Measurements from ENCODE around the gene APOC4.
"Not testable (repeated sequence)": the region's sequence is repeated elsewhere in the genome, so short reads cannot be mapped to it uniquely, and the experiment has no call there.

The APOC4 gene

GRCh38 chr19:44914433-44915206 lies 27.4 kb upstream of the APOC4 start, which contains the start of gene APOC1:
Gene APOC1 (plus strand): TSS chr19:44914608. CDS start chr19:44914892, 284 bp downstream.
- peak; percentile 89 for DNase-seq (ENCODE audit: low spot score)

DNA sequence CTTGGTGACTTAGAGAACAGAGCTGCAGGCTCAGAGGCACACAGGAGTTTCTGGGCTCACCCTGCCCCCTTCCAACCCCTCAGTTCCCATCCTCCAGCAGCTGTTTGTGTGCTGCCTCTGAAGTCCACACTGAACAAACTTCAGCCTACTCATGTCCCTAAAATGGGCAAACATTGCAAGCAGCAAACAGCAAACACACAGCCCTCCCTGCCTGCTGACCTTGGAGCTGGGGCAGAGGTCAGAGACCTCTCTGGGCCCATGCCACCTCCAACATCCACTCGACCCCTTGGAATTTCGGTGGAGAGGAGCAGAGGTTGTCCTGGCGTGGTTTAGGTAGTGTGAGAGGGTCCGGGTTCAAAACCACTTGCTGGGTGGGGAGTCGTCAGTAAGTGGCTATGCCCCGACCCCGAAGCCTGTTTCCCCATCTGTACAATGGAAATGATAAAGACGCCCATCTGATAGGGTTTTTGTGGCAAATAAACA lies 17.8 kb upstream of the APOC4 start:
- DNase-seq (ENCODE audit: low spot score), result no peak

DNA sequence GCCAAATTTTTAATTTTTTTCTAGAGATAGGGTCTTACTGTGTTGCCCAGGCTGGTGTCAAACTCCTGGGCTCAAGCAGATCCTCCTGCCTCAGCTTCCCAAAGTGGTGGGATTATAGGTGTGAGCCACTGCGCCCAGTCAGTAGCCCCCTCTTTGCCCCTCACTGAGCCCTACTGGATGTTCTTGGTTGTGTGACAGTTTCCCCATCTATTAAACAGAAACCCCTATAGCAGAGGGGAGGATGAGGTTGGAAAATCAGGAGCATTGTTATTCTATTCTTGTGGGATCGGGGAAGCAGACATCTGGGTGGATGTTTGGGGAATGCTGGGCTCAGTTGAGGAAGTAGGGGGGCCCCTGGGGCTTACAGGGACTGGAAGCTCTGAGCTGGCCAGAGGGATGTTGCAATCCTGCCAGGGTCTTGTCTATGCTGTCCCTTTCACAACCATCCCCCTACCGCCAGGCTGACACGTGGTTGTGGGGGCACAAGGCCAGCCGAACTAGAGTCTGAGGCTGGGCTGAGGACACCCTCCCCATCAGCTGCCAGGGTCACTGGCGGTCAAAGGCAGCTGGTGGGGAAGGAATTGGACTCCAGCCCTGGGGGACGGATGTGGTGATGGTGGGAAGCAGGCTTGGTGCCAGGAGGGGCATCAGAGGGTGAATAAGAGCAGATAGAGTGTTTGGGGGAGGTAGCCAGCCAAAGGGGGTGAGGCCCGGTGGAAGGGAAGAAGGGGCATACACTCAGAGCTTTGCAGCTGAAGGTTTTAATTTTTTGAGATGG lies 16.7 kb upstream of the APOC4 start:
- no peak for DNase-seq (ENCODE audit: low spot score)

DNA sequence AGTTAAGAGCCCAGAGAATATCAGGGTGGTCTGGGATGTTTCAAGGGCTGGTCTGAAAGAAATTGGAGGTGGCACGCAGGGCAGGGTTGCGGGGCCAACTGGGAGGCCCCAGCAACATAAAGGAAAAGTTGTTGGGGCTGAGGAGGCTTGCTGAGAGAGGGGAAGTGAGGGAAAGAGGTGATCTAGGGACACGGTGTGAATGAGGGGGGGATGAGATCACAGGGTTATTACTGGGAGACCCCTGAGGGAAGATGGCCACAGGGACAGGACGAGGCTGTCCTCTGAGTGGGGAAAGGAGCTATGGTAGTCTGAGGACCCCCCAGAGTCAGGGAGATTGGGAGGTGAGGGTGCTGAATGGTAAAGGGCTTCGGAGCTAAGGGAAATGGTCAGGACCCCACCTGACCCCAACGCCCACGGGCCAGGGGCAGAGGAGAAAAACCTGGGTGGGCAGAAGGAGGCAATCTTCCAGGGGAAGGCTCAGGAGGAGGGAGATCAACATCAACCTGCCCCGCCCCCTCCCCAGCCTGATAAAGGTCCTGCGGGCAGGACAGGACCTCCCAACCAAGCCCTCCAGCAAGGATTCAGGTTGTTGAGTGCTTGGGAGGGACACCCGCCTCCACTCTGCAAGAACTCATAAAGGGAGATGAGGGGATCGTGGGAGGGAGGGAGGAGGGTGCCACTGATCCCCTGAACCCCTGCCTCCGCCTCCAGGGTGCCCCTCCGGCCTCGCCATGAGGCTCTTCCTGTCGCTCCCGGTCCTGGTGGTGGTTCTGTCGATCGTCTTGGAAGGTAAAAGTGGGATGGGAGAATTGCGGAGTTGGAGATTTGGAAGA lies 15.6 kb upstream of the APOC4 start:
- DNase-seq (ENCODE audit: low spot score), result not testable (repeated sequence)

- DNase-seq (ENCODE audit: low spot score), result no peak
Observed at GRCh38 chr19:44927746-44928145, 14.3 kb upstream of the APOC4 start.

- no peak for DNase-seq (ENCODE audit: low spot score)
Observed at GRCh38 chr19:44930088-44930487, 11.9 kb upstream of the APOC4 start.

DNA sequence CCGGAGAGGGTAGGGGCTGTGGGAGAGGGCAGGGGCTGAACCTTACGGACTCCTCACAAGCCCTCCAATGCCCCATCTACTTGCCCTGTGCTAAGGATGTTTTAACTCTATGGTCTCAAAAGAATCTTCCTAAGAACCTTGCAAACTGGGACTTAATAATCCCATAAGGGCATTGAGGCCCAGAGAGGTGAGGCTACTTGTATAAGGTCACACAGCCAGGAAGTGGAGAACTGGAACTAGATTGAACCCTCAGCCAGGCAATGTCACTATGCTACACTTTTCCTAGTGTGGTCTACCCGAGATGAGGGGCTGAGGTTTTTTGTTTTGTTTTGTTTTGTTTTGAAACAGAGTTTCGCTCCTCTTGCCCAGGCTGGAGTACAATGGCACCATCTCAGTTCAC lies 10.5 kb upstream of the APOC4 start:
- no peak for DNase-seq (ENCODE audit: low spot score)

DNA sequence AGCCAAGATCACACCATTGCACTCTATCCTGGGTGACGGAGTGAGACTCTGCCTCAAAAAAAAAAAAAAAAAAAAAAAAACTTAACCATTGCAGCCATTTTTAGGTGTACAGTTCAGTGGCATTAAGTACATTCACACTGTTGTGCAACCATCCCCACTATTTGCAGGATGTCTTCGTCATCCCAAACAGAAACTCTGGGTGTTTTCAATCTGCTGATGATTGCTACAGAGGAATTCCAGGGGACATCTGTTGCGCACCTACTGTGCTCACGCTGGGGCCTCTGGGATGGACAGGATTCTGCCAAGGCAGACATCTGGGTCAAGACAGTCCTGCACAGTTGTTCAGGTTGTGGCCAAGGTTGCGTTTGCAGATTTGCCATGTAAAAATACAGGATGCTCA lies 2.4 kb upstream of the APOC4 start:
- no peak for DNase-seq (ENCODE audit: low spot score)

DNA sequence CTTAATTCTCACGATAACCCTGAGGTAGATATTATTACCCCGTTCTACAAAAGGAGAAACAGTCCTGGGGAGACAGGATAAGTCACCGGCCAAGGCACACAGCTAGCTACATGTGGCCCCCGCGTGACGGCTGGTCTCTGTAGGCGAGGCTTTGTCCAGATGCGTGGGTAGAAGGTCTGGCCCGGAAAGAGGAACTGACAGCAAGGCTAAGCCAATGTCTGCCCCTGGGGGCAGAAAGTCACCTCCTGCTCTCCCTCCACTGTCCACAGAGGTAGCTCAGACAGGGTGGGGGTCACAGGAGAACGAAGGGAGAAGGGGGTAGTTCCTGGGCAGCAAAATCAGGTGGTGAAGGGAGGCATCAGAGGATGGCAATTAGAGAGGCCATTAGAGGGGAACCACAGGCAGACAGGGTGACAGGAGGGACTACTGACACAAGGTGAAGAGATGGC lies 1.8 kb downstream of the APOC4 start:
- DNase-seq (ENCODE audit: low spot score), result peak; percentile 25

DNA sequence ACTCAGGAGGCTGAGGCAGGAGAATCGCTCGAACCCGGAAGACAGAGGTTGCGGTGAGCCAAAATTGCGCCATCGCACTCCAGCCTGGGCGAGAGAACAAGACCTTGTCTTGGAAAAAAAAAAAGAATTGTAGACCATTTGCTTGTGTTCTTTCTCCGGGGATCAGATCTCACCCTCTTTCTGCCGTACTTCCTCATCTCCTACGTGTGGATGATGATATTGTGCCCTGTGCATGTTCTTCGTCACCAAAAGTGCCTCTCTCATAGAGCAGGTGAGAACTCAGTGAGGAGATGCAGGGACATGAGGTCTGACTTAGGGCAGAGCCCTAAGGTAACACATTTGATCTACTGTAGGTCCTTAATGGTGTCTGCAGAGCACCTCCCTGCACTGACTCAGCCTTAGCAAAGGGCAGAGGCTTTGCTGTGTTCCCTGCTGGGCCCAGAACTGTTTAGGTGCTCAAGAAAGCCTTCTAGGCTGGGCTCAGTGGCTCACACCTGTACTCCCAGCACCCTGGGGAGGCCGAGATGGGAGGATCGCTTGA lies 5.1 kb downstream of the APOC4 start:
- no peak for DNase-seq (ENCODE audit: low spot score)

DNA sequence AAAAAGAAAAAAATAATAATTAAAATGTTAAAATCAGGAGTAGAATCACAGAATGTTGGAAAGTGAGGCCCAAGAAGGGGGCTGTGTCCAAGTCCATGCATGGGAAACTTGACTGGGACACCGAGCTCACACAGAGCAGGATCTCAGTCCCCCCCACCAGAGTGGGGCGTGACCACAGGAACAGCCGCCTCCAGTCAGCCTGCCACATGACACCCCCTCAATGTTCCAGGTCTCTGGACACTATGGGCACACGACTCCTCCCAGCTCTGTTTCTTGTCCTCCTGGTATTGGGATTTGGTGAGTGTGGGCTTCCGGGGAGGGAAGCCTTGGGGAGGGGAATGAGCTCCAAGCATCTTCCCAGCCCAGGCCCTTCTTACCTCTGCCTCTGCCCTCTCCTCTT lies 6.2 kb downstream of the APOC4 start:
- DNase-seq (ENCODE audit: low spot score), result no peak

GRCh38 chr19:44948763-44949374 lies 6.8 kb downstream of the APOC4 start:
- no peak for DNase-seq (ENCODE audit: low spot score)

DNA sequence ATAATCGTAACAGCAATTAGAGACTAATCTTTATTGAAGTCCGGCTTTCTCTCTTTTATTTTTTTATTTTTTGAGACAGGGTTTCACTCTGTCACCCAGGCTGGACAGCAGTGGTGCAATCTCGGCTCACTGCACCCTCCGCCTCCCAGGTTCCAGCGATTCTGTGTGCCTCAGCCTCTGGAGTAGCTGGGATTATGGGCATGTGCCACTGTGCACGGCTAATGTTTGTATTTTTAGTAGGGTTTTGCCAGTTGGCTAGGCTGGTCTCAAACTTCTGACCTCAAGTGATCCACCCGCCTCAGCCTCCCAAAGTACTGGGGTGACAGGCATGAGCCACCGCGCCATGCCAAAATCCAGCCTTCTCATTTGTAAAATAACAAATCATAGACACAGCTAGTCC lies 7.5 kb downstream of the APOC4 start:
- no peak for DNase-seq (ENCODE audit: low spot score)

DNA sequence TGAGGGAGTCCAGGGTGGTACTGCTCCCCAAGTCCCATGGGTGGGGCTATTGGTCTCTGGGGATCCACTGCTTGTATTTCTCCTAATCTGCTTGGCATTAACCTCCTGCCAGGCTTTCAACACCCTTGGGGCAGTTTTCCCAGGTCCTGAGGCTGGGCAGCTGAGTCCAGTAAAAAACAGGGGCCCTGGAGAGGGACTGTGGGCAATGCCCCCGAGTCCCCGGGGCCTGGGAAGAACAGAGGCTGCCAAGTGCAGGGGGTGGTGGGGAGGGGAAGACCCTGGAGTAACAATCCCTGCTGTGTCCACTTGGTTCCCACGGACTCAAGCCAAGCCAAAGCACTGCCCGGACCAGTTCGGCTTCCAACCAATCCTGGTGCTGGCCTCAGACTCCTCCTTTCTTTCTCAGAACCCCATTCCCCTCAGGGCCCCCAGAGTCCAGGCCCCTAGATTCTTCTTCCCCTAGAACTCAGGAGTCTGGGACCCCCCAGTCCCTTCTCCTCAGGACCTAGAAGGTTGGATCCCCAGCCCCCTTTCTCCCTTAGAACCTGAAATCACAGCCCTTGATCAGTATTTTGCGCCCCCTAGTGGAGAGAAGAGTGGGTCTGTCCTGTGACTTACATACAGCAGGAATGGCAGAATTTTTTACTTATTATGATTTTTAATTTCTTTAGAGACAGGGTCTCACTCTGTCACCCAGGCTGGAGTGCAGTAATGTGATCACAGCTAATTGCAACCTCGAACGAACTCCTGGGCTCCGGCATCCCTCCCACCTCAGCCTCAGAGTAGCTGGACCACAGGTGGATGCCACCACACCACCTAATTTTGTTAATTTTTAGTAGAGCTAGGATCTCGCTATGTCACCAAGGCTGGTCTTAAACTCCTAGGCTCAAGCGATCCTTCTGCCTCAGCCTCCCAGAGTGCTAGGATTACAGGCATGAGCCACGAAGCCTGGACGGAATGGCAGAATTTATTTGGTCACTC lies 9.4 kb downstream of the APOC4 start:
- DNase-seq (ENCODE audit: low spot score), result peak; percentile 85

DNA sequence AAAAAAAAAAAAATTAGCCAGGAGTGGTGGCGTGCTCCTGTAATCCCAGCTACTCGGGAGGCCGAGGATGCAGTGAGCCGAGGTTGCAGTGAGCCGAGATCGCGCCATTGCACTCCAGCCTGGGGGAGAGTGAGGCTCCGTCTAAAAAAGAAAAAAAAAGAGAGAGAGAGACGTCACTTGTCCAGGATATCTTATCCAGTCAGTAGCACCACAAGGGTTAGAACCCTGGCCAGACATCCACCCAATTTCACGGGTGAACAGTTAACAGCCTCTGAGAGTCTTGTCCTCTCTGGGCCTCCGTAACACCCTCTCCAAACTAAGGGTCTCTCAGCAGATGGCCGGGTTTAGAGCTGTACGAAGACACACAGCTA lies 12.2 kb downstream of the APOC4 start:
- no peak for DNase-seq (ENCODE audit: low spot score)

DNA sequence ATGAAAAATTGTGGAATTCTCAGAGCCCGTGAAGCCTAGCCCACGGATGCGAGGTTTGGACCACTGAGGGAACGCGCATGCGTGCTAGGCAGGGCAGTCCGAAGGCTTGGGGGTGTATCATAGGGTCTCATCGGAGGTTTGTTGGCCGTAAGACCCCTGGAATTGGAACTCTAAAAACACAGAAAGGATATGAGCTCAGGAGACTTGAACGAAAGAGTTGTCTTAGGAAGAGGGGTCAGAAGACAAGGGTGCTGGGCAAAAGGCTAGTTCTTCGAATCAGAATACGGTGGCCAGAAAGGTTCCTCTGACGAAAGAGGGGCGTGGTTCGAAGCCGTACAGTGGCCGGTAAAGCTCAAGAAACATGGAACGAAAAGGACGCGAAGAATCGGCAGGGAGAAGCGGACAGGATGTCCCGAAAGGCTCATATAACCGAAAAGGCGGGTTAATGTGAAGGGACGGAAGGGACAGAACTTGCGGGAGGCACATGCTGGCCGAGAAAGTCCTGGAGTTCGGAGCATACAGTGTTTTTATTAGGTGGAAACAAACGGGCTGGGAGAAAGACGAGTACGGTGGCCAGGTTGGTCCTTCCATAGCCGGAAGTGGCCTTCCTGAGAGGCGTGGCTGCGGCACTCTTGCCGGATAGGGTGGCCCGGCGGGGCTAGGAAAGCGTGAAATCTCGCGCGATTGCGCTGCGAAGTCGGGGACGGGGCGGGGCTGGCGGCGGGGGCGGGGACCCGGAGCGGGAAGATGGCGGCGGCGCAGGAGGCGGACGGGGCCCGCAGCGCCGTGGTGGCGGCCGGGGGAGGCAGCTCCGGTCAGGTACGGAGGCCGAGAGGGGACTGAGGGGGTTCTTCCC lies 12.8 kb downstream of the APOC4 start, which contains the start of gene CLPTM1:
Gene CLPTM1, plus strand, starts transcription at position 732 of the 856 bp plus-strand sequence. Its CDS starts 16 bp downstream, at position 748.
- DNase-seq (ENCODE audit: low spot score), result peak; percentile 99

GRCh38 chr19:44955505-44956439 lies 13.7 kb downstream of the APOC4 start:
- DNase-seq (ENCODE audit: low spot score), result no peak

- no peak for DNase-seq (ENCODE audit: low spot score)
Observed at GRCh38 chr19:44957526-44957925, 15.5 kb downstream of the APOC4 start.

All from iPS-NIHi11 (cell line).